Femur (tissue), 1 donor: ENCODE data around the gene FBXW7.

Experiments used
- DNase-seq: peaks from one replicate; pipeline ENCODE4 v3.0.0-alpha.2; 2017

The FBXW7 gene

DNA sequence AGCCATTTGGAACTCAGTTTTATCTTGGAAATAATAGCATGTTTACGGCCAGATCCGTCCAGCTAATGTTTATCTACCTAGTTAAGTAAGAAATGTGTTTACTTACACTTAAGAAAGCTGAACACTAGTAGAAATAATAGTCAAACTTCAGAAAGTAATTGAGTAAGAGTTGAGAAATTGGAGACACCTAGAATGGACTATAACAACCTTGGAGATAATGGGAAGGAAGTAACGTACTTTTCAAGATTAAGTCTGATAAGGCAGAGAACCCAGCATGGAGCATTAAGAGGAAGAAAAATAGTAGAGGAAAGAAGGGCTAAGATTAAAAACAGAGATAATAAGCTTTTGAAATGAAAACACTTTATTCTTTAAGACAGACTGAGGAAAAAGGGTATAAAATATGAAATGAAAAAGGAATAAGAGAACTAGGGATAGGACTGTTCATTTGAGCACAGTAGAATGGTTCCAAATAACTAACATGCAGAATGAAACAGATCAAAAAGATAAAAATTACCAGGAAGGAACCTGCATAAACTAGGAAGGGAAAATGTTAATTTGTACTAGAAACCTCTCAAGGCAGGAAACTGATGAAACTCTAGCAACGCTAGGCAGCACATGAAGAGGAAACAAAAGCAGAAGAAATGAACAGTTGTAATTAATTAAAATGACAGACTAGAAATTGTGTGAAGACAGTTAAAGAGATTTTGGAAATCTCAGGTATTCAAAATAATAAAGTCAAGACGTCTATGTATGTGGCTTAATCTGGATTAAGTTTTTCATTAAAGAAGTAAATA is 71.7 kb downstream of the FBXW7 start:
- DNase-seq: no peak

DNA sequence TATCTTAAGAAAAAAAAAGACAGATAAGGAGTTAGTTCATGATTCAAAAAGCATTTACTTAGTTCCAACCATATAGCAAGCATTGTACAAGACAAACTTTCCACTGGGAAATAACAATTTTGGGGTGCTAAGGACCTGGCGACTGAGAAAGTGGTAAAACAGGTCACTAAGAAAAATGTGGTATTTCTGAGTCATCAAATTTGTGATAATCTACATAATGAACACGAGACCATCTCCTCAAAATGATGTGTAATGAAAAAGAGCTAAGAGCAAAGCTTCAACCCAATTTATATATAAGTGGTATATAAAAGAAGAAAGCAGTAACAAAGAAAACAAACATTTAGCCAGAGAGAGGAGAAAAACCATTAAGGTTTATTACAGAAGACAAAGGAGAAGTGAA is 72.3 kb downstream of the FBXW7 start:
- DNase-seq: no peak

DNA sequence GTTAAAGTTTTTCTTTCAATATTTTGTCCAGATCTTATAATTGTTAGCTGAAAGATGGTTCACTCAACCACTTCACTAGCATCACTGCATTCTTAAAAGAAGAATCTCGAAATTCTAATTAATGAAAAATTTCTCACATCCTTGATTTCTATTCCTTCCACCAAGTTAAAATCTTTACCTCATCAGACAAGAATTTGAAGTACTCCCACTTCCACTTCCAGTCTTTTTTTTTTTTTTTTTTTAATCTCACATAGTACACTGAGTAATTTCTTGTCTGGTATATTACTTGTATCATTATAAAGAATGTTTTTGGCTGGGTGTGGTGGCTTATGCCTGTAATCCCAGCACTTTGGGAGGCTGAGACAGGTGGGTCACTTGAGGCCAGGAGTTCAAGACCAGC is 73.2 kb downstream of the FBXW7 start:
- DNase-seq: no peak

DNA sequence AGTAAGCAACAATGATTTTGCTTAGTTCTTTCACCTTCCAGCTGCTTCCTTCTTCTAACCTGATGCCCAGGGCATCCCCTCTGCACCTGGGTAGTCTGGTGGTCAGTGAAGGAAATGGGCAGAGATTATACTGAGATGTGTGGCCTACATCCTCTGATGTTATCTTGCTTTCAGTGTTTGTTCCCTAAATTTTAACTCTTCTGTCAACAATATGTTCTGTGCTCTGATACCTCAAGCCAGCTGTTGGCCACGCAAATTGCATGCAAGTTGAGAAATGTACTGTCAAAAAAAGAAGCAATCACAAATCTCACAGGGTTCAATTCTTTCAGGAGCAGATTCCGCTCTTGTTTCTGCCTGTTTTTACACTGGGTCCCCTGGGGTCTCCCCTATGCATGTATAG is 73.8 kb downstream of the FBXW7 start:
- DNase-seq: no peak

DNA sequence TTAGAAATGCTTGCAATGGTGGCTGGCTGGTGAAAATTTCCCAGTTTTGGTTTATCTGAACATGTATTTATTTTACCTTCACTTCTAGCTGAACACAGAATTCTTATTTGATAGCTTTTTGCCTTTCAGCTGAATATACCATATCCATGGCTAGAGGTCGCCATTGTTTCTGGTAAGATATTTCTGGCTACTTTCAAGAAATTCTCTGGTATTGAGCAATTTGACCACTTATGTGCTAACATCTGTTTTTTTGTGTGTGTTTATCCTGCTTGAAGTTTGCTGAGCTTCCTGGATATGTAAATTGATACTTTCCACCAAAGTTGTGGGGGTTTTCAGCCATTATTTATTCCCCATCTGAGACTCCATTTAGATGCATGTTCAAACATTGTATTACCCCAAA is 75.4 kb downstream of the FBXW7 start:
- DNase-seq: no peak

DNA sequence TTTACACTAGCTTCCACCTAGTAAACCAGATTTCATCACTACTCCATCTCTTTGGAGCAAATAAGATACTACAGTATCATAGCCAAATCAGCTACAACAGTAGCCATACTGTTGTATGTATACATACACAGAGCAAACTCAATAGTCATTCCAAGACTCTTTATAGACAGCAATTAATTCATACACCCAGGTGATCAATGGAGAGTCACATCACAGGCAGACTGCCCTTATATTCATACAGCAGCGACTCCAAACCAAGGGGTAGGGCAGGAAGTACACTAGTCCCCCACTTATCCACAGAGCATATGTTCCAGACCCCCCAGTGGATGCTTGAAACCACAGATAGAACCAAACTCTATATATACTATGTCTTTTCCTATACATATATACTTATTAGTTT is 76.6 kb downstream of the FBXW7 start:
- DNase-seq: no peak

DNA sequence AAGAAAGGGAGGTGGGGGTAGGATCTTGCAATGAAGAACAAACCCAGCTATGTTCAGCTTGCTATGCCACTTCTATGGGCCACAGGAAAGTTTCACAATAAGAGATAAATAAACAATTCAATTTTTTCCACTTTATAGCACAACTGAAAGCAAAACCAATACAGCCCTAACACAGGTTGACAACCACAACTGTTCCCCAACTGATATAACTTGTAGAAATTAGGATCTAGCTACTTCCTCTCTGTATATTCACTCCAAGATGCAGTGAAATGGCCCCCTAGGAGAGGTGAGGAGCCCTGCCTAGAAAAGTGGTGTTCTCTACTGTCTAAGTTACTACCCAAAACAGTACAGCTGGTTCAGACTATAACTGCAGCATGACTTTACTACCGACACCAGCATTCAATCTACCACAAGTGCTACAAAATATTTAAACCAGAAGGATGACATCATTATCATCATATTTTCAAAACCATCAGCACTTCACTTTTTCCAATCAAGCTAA is 77.0 kb downstream of the FBXW7 start:
- no peak for DNase-seq

DNA sequence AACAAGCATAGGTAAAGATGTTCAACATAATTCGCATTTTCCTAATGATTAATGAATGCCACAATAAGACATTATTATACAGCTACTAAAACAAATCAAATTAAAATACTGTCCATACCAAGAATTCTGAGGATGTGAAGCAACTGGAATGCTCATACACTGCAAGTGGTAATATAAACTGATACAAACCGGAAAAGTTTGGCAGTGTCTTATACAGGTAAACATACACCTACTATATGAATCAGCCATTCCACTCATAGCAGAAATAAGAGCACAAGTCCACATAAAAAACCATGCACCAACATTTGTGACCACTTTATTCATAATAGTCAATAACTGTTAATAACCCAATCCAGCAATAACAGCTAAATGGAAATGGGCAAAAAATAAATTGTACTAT is 79.3 kb downstream of the FBXW7 start:
- DNase-seq: no peak

DNA sequence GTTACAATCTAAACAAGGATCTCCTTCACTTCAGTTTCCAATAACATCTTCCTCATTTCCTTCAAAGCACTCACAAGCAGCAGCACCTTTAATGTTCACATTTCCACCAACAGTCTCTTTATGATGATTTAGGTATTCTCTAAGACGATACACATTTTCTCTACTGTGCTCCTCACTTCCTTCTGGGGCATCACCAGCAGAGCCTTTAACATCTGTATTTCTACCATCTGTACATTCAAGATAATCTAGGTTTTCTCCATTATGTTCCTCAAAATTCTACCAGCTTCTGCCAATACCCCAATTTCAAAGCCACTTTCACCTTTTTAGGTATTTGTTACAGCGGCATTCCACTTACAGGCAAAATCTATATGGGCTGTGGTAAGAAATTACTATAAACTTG is 80.6 kb downstream of the FBXW7 start:
- no peak for DNase-seq

DNA sequence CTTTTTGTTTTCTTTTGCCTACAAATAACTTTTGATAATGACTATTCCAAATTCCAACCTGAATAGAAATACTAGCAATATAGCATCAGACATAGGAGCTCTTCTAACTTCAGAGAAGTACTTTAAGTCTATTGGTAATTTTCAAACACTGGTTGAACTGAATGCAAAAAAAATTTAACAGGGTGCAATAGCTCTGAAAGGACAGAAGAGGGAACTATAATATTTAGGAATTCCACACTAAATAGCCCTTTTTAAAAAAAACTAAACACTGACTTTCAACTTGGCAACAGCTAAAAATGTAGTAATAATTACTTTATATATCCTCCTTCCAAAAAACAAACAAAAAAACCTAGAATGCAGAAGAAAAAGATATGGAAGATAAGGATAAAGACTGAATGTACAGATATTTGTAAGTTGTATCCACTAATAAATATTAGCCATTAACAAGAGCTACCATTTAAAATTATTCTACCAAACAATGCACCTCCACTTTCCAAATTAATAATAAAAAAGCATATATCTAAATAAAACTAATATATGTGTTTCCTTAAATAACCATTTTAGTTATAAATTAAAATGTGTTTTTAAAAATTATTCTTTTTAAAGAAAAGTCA is 81.4 kb downstream of the FBXW7 start:
- DNase-seq: no peak

DNA sequence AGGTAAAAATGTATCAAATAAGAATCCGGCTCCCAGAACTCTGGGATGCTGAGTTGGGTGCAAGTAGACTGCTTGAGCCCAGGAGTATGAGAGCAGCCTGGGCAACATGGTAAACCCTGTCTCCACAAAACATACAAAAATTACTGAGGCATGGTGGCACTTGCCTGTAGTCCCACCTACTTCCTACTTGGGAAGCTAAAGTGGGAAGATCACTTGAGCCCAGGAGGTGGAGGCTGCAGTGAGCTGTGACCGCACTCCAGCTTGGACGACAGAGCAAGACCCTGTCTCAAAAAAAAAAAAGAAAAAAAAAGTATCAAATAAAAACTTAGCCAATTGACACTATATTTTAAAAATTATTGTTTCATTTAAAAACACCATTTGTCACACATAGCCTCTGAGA is 84.4 kb downstream of the FBXW7 start:
- DNase-seq: no peak

DNA sequence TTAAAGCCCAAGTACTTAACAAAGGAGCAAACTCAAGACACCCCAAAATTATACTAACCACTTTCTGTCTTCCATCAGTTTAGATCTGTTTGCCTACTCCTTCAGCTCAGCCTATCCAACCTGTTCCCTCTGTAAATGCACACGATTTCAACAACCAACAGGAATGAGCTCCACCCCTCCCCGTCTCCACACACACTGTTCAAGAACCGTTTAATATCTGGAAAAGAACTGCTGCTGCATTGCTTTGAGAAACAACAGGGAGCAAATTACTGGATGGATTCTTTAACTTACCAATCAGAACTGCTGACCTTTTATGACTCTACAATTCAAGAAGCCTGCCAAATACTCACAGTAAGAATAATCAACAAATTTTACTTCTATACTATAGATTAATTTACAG is 87.0 kb downstream of the FBXW7 start:
- DNase-seq: no peak

DNA sequence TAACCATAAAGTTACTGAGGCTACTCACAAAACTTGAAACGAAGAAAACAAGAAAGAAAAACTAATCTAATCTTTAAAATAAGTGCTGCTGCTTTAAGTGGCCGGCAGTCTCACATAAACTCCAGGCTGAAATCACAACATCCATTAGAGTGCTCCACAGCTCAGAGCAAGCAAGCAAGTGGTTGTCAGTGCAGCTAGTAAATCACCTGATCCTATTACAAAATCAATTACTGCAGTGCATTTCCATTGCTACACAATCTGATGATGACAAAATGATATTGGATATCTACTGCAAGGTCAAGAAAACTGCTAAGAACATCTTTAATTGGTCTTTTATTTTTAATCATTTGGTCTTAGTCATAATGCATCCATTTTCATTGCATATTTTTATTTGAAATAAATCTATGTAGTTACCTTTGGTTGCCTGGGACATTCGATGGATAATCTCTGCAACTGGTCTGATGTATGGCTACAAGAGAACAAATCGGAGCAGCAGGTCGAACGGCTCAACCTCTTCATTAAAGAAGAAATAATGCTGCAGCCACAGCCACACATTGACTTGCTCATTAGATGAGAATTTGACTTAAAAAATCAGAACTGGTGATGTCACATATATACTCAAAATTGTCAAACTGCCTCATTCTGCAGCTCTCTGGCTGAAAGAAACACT is 87.7 kb downstream of the FBXW7 start:
- no peak for DNase-seq

DNA sequence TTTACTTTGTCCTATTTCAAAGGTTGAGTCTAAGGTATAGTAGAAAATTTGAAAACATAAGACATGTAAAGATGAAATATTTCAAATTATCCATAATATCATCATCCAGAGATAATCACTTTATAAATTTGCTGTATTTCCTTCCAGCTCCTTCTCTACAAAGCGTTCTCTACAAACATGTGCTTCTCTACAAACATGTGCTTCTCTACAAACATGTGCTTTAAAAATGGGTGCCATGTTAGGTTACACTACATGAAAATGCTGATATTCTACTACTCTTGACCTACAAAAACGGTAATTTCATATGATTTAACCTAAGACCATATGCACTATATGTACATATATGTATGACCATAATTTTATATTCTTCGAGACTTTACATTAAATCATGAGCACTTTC is 92.0 kb downstream of the FBXW7 start:
- DNase-seq: no peak

DNA sequence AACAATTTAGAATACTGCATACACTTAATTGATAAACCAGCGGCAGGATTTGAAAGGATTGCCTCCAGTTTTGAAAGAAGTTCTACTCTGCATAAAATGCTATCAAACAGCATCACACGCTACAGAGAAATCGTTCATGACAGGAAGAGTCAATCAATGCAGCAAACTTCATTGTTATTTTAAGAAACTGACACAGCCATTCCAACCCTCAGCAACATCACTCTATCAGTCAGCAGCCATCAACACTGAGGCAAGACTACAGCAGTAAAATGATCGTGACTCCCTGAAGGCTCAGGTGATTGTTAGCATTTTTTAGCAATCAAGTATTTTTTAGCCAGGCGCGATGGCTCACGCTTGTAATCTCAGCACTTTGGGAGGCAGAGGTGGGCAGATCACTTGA is 98.3 kb downstream of the FBXW7 start:
- no peak for DNase-seq

DNA sequence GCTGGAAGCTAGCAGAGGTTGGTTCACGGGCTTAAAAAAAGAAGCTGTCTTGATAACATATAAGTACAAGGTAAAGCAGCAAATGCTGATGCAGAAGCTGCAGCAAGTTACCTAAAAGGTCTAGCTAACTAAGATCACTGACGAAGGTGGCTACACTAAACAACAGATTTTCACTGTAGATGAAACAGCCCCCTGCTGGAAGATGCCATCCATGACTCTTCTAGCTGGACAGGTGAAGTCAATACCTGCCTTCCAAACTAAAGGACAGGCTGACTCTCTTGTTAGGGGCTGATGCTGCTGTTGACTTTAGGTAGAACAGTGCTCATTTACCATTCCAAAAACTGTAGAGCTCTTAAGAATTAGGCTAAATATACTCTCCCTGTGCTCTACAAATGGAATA is 99.5 kb downstream of the FBXW7 start:
- no peak for DNase-seq

DNA sequence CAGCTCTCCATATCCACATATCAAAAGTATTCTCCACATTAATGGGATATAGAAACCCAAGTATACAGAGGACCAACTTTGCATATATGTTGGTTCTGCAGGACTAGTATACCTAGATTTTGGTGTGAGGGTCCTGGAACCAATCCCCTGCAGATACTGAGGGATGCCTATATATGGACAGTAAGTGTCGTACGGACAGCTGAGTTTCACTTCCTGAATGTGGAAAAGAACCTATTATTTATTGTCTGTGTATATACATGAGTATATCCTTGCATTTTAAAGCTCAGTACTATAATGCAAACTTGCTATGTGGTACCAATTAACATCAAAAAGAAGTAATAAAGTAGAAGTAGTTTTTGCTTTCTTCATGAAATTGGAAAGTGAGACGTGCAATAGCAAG is 101.9 kb downstream of the FBXW7 start:
- DNase-seq: no peak

DNA sequence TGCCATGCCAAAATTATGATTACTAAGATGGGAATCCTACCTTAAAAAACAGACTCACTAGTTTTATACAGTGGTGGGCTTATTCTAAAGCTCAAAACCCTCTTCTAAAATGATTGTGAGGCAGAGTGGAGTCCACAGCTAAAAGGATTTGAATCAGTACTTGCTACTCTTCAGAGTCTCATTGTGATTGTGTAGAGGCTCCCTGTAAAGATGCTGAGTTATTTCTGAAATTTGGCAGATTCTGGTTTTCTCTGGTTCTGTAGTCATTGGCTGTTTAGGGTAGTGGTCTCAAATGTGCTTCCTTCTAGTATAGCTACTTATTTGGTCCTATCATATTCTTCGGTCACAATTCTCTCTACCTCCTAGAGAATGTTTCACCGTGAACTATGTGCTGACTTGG is 104.1 kb downstream of the FBXW7 start:
- DNase-seq: no peak

DNA sequence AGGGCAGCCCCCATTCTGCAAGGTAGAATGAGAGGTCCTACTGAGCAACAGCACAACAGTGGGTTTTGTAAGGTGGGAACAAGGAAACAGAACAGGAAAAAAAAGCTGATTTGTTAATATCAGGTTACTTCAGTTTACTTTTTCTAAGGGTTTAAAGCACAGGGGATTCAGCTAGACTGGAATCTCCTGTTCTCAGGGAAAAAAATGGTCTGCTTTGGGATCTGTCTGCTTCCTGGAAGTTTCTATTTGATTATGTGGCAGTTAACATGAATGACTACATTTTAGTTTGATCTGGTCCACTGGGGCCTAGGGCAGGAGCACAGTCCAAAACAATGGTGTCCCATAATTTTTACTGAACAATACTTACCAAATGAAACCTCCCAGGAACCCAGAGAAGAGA is 104.6 kb downstream of the FBXW7 start:
- no peak for DNase-seq

DNA sequence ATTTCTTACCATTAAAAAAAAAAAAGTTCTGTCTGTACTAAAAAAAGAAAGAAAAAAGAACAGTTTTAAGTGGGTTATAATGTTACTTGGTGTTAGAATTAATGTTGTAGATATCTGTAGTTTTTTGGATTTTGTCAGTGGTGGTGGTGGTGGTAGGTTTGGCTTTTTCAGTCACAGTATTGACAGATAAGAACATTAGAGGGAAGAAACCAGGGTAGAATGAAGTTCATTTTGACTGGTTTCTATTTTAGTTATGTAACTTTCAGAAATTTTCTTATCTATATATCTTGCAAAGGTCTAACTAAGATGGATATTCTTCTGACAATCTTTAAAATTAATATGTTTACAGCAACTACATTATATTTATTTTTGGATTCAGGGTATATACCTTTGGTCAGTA is 105.4 kb downstream of the FBXW7 start:
- DNase-seq: no peak

DNA sequence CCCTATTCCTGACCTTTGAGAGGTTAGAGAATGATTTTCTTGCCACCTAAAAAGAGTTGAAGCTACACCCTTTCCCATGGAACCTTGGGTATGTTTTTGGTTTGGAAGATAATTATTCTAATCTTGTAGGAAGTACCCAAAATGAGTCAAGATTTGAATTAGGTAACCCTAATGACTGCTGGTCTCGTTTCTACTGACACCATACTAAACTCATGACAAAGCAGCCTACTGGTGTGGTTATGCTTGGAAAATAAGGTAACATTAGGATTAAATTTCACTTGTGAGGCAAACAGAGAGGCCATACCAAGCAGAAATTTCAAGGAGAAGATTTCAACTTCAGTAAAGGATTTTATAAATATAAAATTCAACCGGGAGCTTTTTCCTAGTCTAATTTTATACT is 107.9 kb downstream of the FBXW7 start:
- DNase-seq: no peak

DNA sequence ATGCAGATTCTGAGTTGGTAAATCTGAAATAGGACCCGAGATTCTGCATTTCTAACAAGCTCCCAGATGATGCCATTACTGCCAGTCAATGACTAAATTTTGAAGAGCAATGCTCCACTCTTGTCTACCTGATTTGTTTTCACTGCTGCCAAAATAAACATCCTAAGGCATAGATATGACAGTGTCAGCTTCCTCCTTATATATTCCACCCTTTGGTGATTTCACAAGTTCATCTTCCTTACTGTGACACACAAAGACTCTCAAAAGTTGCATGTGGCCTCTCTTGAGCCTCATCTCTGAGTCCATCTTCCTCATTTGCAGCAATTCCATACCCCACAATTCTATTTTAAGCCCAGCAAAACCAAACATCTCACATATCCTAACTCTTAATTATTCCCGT is 110.9 kb downstream of the FBXW7 start:
- DNase-seq: no peak

DNA sequence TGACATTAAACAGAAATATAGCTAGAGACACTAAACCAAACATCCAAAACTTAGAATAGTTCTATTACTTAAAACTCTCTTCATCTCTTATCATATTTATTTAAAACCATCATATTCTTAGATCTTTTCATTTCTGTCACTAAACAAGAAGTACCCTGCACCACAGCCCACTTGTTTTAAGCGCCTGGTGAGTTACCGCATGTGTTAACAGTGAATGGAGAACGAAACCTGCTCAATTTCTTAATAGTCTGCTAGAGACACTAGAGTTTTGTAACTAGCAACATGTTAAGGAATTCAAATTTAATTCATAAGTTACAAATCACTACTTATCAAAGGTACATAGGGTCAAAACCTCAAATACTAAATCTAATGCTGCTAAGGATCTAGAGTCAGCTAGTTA is 111.5 kb downstream of the FBXW7 start:
- DNase-seq: no peak

DNA sequence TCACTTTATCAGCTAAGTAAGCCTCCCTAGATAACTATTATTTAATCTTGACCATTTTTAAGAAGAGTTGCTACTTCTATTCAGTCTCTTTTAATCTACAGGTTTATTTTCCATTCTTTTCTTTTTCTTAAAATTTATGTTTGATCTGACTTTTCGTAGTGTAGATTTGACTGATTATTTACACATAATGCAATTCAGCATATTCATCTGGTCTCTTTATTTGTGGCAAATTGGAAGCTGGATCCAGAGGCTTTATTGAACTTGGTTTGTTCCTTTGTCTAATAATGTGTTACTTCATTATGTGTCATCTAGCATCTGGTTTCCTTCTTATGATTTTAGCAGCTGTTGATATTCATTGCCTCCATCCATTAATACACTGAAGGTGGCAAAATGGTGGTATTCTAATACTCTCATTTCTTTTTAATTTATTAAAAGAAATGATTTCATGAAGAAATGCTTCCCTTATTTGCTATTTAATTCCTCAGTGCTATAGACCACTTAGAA is 113.0 kb downstream of the FBXW7 start:
- no peak for DNase-seq
